GM12873 (cell line): ENCODE measurements around the gene TEX54.

Experiments used
- TF ChIP-seq, protein P1 (sequence below): IDR thresholded peaks from 2 replicates; pipeline ENCODE4 v1.5.1; 2012; ENCODE audit warnings: low read depth, mild to moderate bottlenecking, moderate library complexity, low read length, control low read depth; ENCODE audit not compliant: insufficient read depth; ENCODE audit errors: missing control alignments

The TEX54 gene

DNA sequence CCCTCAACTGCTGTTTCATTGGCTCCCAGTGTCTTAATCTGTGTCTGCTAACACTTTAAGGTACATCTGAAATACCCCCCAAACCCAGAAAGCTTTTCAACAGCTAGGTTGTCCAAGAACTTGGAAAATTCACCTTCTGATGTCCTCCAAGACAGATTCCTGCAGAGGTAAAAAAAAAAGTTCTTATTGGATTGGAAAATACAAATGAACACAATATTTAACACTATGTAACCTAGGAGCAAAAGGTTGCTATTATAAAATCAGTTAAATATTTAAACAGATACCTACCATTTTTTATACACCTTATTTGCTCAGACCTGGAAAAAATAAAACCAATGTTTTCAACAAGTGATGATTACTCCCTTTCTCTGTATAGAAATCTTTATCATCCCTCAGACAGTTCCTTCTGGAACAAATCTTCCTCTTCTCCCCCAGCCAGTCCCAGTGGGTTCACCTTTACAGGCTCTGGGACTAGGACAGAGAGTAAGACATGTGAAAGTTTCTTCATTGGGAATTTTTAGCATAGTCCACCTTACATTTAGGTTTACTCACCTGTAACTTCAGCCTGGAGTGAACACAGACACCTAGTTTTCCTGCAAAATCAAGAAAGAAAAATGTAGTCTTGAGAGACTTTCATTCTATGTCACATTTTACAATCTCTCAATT lies 20.0 kb upstream of the TEX54 start:
- TF ChIP-seq, protein P1, sequence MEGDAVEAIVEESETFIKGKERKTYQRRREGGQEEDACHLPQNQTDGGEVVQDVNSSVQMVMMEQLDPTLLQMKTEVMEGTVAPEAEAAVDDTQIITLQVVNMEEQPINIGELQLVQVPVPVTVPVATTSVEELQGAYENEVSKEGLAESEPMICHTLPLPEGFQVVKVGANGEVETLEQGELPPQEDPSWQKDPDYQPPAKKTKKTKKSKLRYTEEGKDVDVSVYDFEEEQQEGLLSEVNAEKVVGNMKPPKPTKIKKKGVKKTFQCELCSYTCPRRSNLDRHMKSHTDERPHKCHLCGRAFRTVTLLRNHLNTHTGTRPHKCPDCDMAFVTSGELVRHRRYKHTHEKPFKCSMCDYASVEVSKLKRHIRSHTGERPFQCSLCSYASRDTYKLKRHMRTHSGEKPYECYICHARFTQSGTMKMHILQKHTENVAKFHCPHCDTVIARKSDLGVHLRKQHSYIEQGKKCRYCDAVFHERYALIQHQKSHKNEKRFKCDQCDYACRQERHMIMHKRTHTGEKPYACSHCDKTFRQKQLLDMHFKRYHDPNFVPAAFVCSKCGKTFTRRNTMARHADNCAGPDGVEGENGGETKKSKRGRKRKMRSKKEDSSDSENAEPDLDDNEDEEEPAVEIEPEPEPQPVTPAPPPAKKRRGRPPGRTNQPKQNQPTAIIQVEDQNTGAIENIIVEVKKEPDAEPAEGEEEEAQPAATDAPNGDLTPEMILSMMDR = no peak

GRCh38 chr11:62851807-62852522 lies 19.3 kb upstream of the TEX54 start:
- TF ChIP-seq, protein P1 = no peak

GRCh38 chr11:62850911-62851806 lies 18.5 kb upstream of the TEX54 start:
- TF ChIP-seq, protein P1 = no peak

DNA sequence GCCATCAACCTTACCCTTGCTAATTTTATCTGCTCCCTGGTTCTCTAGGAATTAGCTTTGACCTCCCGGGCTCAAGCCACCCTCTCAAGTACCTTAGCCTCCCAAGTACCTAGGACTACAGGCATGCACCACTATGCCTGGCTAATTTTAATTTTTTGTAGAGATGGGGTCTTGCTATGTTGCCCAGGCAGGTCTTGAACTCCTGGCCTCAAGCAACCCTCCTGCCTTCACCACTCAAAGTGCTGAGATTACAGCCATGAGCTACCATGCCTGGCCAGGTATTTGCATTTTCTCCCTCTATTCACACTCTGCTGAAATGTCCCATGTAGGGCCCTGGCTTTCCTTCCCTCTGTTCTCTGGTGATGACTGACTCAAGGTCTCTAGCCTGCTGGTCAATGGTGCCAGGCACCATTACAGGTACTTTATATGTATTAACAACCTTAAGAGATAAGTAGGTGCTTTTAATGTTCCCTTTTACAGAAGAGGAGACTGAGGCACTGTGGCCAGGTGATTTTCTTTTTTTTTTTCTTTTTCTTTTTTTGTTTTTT lies 15.2 kb upstream of the TEX54 start:
- TF ChIP-seq, protein P1 = no peak

- TF ChIP-seq, protein P1 = no peak
Observed at GRCh38 chr11:62846177-62846576, 13.5 kb upstream of the TEX54 start.

GRCh38 chr11:62844154-62844553 lies 11.5 kb upstream of the TEX54 start:
- TF ChIP-seq, protein P1 = no peak
